ENCODE results near the gene GLYAT.
"Not testable (repeated sequence)": the region's sequence is repeated elsewhere in the genome, so short reads cannot be mapped to it uniquely, and the experiment has no call there.

GLYAT gene

DNA sequence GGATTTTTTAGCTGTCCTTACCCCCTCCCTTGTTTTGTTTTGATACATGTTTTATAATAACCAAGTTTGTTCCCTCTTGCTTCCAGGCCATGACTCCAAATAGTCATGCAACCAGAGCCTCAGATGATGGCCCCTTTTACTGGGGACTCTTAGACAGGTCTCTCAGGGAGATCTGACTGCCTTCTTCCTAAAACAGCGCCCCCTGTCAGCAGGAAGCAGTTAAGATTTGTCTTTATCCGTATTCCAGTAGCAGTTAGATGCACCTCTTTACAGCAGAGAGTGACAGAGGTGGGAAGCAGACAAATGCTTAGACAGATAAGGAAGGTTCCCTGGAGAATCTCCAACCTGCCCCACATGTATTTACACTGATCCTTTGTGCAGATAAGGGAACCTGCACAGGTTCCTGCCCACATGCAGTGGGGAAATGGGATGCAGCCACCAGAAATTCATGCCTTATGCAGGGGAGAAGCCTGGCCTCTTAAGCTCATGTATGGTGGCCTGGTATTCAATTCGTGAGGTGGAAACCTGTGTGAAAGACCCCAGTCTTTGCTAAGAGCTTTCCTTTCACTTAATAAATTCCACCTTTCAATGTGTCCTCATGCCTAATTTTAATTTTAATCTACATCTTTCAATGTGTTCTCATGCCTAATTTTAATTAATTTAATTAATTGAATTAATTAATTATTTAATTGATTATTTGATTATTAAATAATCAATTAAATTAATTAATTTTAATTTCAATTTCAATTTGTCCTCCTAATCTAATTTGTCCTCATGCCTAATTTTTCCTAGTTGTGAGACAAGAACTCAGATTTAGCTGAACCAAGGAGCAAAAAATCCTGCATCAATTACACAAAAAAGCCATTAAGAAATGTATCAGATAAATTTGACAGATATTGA lies 11.5 kb upstream of the GLYAT start:
- DNase-seq = no peak

DNA sequence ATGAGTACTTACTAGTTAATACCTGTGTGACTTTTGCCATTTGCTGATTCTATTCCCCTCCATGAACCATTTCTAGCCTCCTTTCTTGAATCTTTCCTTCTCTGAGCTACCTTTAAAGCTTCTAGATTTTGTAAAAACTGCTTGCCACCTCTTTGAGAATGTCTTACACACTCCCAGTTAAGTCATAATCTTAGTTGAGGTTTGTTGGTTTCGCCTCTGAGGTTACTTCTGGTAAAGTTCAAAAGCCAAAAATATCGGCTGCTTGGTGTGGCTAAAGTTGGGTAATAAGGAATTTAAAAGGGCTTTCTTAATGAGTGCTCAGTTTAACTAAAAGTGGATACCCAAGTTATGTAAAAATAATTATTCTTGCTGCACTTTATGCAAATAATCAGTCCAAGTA lies 10.4 kb upstream of the GLYAT start:
- no peak for DNase-seq

DNA sequence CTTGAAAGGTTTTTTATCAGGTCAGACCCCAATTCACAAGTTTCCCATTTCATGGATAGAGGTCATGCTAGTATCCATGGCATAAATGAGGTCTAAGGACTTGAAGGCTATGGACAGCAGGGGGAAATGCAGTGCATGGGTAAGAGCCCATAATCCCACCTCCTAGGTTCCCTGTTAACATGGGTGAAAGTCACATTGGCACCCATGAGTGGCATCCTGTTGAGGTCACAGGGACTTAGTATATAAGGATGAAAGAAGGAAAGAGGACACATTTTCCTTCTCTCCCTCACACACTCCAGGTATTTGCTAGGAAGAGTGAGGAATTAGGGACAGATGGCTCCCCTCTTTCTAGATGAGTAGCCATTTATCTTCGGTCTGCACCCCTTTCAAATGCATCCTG lies 9.4 kb upstream of the GLYAT start:
- DNase-seq = no peak

DNA sequence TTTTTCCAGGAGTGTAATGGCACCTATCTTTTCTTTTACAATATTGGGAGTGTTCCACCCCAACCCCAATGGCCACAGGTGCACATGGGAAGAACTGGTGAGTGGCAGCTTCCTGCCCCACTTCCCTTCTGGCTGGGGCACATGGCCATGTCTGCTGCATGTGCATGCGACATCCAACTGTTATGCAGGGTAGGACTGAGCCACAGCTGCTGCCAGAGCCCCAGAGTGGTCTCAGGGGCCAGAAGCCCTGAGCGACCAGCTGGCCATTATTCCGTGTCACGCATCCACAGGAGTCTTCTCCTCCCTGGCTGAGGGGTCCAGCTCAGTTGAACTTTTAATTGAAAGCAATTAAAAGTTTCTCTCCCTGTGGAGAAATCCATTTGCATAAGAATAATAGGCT lies 8.7 kb upstream of the GLYAT start:
- DNase-seq = no peak

- no peak for DNase-seq
These were observed 8.1 kb upstream of the GLYAT start for GRCh38 chr11:58739725-58740430.

DNA sequence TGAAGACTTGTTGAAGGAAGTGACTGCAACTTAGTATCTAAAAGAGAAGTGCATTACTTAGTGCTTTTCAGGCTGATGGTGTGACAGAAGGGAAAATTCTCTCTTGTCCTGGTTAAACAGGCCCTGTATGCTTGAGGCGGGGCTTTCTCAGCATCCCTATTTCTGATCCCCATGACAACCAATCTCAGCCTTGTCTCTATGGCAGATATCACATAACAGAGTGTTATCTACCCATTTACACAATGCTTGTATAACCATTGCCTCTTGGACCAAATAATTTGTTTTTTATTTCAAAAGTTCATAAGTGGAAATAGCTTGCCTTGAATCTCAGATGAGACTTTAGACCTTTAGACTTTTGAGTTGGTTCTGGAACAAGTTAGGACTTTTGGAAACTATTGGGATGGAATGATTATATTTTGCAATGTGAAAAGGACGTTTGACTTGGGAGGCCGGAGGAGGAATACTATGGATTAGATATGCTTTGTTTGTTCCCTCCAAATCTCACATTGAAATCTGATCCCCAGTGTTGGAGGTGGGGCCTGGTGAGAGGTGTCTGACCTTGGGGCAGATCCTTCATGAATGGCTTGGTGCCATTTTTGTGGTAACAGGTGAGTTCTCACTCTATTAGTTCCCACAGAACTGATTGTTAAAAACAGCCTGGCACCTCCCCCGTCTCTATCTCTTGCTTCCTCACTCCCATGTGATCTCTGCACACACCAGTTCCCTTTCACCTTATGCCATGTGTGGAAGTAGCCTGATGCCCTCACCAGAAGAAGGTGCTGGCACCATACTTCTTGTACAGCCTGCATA lies 3.1 kb upstream of the GLYAT start:
- peak; percentile 68 for DNase-seq

- no peak for DNase-seq
These were observed 1.1 kb downstream of the GLYAT start for GRCh38 chr11:58730507-58731089.

GRCh38 chr11:58727415-58727797 lies 4.3 kb downstream of the GLYAT start:
- DNase-seq = peak; percentile 3

DNA sequence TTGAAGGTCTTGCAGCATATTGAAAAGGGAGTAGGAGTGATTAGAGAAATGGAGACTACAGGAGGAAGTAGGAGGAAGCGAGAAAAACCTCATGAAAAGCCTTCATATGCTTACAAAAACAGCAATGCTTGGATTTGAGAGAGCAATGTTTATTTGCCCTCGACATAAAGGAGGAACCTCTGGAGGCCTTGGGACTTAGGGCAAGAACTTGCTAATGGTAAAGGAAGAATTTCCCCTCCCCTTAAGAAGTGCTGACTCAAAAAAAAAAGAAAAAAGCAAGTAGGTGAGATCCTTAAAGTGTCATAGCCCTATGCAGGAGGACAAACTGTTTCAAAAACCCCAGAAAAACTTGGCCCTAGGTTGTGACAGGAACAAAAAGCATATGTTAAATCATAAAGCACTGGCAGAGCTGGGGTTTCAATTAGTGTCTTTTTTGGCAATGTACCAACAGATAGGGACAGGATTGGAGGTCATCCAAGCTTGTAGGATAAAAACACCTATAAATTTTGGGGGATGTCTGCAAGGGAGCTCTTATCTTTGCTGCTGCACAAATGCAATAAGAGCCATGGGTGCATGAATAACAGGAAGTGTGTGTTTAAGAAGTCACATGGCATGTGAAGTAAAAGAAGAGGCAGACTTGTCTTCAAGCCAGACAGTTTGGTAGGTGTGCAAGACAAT lies 4.9 kb downstream of the GLYAT start:
- peak; percentile 61 for DNase-seq

GRCh38 chr11:58719406-58720117 lies 12.2 kb downstream of the GLYAT start:
- DNase-seq = no peak

DNA sequence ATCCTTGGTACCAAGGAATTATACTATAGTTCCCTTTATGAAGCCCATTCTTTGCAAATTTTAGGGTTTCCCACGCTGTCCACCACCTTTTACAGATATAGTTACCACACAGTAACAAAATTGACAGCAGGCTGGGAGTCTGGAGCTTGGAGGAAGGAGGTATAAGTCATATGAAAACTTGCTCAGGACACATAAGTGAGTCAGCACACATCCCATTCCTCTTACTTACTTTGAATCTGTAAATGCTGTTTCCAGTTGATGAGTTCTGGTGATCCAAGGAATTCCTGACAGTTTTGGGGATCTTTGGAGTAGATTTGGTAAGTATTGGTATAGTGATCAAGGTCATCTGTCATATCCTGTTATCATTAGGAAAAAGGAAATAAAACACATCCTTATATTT lies 19.2 kb downstream of the GLYAT start:
- DNase-seq = no peak

- no peak for DNase-seq
These were observed 19.9 kb downstream of the GLYAT start for GRCh38 chr11:58711832-58712231.

GRCh38 chr11:58707767-58708166 lies 24.0 kb downstream of the GLYAT start:
- no peak for DNase-seq

- not testable (repeated sequence) for DNase-seq
These were observed 34.9 kb downstream of the GLYAT start for GRCh38 chr11:58696825-58697224.

DNA sequence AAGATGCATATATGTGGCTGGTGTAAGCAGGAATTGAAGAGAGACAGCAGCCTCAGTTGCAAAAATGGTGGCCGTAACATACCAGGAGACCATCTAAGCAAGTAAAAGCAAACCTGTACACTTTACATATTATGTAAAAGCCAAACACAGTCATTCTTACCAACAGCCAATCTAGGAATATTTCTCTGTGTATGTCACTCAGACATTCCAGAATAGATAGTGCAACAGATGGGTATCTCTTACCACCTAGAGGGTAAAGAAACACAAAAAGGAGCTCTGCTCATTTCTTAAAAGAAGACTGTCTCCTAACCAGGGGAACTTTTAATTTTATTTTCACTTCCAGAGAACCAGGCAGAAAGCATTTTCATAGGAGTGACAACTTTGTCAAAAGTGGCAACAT lies 38.7 kb downstream of the GLYAT start:
- DNase-seq = no peak

- DNase-seq = no peak
These were observed 40.1 kb downstream of the GLYAT start for GRCh38 chr11:58691675-58692074.

DNA sequence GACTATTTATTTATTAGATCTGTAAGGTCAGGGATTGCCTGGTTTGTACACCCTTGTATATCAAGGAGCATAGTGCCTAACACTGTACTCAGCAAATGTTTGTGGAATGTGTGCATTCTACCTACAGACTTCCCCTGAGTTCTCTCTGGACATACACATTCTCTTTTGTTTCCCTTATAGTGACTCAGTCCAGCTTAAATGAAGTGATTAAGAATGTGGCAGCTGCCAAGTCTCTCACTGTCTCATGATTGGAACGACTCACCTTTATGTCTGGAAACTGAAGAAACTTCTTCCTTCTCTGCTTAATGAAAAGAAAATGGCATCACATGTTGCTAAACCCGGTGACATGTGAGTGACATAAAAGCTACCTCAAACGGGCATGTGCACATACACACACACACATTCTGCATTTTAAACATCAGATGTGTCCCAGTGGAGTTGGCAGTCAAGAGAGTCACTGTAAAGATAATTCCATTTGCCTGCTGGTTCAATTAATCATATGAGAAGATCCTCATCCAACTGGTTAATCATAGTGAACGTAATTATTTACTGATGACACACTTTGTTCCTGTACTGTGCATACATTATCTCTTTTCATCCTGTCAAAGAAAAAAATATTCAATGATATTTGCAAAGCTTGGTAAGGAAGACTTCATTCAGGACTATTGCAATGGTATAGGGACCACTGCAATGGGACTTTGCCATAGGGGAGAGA lies 42.8 kb downstream of the GLYAT start:
- DNase-seq = no peak

DNA sequence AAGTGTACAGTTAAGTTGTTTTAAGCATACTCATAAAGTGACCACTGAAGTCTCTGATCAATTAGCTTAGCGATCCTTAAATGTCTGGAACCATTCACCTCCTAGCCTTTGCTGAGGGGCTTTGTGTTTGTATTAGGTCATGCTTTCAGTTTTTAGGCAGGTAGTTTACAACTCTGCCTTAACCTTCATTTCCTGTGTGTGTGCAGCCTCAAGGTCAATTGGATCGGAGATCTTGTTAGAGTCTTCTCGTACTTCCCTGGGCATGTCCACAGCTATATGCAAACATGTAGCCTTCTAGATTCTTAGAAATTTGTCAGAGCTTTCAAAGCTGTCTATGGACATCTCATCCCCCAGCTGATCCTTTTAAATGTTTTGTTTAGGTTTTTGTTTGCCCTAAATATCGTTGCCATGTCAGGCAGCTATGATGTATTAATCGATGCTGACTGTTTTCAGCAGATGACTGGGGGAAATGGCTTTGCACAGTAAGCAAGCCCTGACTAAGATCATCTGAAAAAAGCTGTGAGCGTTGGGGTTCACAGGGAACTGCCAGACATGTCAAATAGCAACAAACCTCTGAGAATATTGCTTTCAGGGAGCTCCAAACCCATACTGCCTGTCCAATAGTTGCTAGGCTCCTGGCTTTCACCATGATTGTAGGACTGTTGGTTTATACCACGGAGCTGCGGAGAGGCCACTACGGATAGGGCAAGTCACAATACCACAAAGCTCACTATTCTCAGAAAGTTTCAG lies 45.6 kb downstream of the GLYAT start:
- DNase-seq = no peak

DNA sequence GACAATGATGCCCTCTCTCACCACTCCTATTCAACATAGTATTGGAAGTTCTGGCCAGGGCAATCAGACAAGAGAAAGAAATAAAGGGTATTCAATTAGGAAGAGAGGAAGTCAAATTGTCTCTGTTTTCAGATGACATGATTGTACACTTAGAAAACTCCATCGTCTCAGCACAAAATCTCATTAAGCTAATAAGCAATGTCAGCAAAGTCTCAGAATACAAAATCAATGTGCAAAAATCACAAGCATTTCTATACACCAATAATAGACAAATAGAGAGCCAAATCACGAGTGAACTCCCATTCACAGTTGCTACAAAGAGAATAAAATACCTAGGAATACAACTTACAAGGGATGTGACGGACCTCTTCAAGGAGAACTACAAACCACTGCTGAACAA lies 49.1 kb downstream of the GLYAT start:
- DNase-seq = not testable (repeated sequence)

DNA sequence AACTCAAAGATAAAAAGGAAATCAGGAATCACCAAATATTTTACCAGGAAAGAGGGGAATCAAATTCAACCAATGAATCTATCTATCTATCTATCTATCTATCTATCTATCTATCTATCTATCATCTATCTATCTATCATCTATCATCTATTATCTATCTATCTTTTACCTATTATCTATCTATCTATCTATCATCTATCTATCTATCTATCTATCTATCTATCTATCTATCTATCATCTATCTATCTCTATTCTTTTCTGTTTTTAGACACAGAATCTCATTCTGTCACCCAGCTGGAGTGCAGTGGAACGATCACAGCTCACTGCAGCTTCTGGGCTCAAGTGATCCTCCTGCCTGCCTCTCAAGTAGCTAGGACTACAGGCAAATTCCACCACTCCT lies 54.2 kb downstream of the GLYAT start:
- DNase-seq = not testable (repeated sequence)

Data from NCI-H2029 (cell line).